ENCODE measurements around the gene RRM2. TPM values are rescaled to one million over a fixed set of nuclear protein-coding genes. Genes with fewer than 3 reads are reported as not detected.

Gene RRM2
- total RNA-seq, 1 experiment from 2014 or later, result 163 TPM

- H3K14ac ChIP-seq (ENCODE audit: insufficient read depth, low read length), result no peak overlapping the region
- H3K27me3 ChIP-seq (ENCODE audit: insufficient read depth, low read length), result peaks cover 9% of the 10 kb centered on the region; the same call in 1 of the 2 replicates
- peaks cover 4% of the 10 kb centered on the region for H3K23me2 ChIP-seq (ENCODE audit: insufficient read length, low read depth, low read length, poor library complexity, severe bottlenecking)
- H2BK20ac ChIP-seq (ENCODE audit: low read depth, low read length, poor library complexity, severe bottlenecking), result no peak overlapping the region
- WGBS (ENCODE audit: extremely low coverage, insufficient read length, low lambda C conversion rate), result no CpG with 5 or more reads among the region's 9 CpGs
- H2BK12ac ChIP-seq (ENCODE audit: insufficient read length, low read depth, low read length), result no peak overlapping the region
- no peaks in the 10 kb centered on the region for H3K4me1 ChIP-seq (ENCODE audit: insufficient read depth, low read length)
- no peak overlapping the region for H2BK15ac ChIP-seq (ENCODE audit: low read depth, low read length)
- no peaks in the 10 kb centered on the region for H4K20me1 ChIP-seq (ENCODE audit: control insufficient read depth, insufficient read depth, insufficient read length)
- H4K5ac ChIP-seq (ENCODE audit: insufficient read length, low read depth, low read length), result no peak overlapping the region
- no peaks in the 10 kb centered on the region; the same call in 1 of the 2 replicates for H3K79me2 ChIP-seq (ENCODE audit: insufficient read depth, low read length)
- H3K4ac ChIP-seq (ENCODE audit: low read depth, low read length), result no peak overlapping the region
- no peak overlapping the region for H3K9ac ChIP-seq (ENCODE audit: extremely low read depth, insufficient read length, low read length)
- no peak overlapping the region for H3K4me2 ChIP-seq (ENCODE audit: insufficient read depth, insufficient read length, low read length)
- TF ChIP-seq CTCF (conservative IDR thresholded peaks at IDR 0.05), result no peak
- H2AK5ac ChIP-seq (ENCODE audit: insufficient read length, low read length), result no peak overlapping the region
- no peak overlapping the region for H3K23ac ChIP-seq (ENCODE audit: insufficient read length, low read depth, low read length)
- no peak overlapping the region for H3K4me3 Mint-ChIP-seq
- no peak overlapping the region for H2AFZ ChIP-seq (ENCODE audit: low read length)
- no peak overlapping the region for H2BK120ac ChIP-seq (ENCODE audit: low read depth, low read length, poor library complexity, severe bottlenecking)
- no peak overlapping the region for H3K18ac ChIP-seq (ENCODE audit: insufficient read length, low read depth, low read length)
- H4K91ac ChIP-seq (ENCODE audit: insufficient read length, low read depth, low read length), result no peak overlapping the region
- H3K36me3 Mint-ChIP-seq (ENCODE audit: insufficient read depth in 1 of 3, low read depth in 3 of 3), result no peaks in the 10 kb centered on the region
- H3K27ac ChIP-seq (ENCODE audit: insufficient read length, low read depth, low read length), result no peak overlapping the region
- no peak for DNase-seq
- no peak overlapping the region for H4K8ac ChIP-seq (replicated peaks; ENCODE audit: insufficient read length, low read depth, low read length)
- H3K27me3 Mint-ChIP-seq (ENCODE audit: low read depth), result peaks cover 56% of the 10 kb centered on the region
- no peak overlapping the region for H2BK5ac ChIP-seq (ENCODE audit: insufficient read length, low read length)
- H3K4me1 Mint-ChIP-seq, result peaks cover 16 to 42% of the 10 kb centered on the region in 2 experiments
- H3T11ph ChIP-seq (ENCODE audit: low read length), result no peak overlapping the region
- no peak overlapping the region for H3K27ac Mint-ChIP-seq
- no peaks in the 10 kb centered on the region for H3K9me3 ChIP-seq (ENCODE audit: control insufficient read depth, low read depth, low read length)
- no peaks in the 10 kb centered on the region; a peak in 1 of 5 replicates for H3K9me3 Mint-ChIP-seq
- no peaks in the 10 kb centered on the region for H3K79me1 ChIP-seq (ENCODE audit: insufficient read depth, low read depth, low read length, poor library complexity, severe bottlenecking)
- H3K56ac ChIP-seq (ENCODE audit: insufficient read length, low read depth, low read length), result no peak overlapping the region
These were observed 46.8 kb upstream of the RRM2 start for GRCh38 chr2:10075571-10076209.
